Measurements from ENCODE around the gene LSM4. TPM values are rescaled to one million over a fixed set of nuclear protein-coding genes. Genes with fewer than 3 reads are reported as not detected.
A peak's percentile ranks its signal among the peaks of the same experiment; 100 is the strongest.

LSM4 gene
- total RNA-seq, 2 experiments from 2014 or later = 40.2 to 47.4 TPM

DNA sequence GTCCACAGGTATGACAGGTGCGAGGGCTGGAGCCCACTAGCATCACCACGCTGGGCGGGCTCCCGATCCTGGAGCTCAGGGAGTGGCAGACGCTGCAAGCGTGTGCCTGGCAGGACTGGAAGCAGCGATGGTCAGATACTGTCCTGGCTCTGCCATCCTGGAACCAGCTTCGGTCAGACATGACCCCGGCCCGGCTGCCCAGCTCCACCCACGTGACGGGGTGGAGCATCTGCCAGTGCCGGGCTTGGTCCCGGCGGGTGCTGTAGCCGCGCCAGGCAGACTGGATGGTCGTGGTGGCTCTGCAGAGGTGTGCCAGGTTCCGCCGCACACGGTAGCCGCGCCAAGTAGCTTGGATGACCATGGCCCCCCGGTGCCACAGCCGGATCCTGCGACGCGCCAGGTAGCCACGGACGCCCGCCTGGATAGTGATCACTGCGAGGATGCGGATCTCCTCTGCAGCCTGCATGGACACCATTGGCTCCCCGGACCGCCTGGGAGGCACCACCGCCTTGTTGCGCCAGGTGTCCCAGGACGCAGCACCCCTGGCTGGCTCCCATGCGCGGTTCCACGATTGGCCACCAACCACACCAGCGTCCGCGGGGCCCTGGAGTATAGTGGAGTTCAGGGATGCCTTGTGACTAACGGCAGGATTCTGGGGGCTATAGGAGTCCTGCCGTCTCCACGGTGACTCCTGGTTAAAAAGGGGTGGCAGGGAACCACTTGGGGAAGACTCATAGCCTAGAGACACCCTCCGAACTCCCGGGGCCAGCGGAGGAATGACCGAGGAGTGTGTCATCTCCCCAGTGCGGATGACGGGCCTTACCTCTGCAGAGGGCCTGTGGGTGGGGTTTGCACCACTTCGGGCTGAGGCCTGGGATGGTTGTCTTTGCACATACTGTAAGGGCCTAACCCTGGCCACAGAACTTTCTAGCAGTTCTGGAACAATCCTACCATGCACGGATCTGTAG, 65.1 kb downstream of the LSM4 start:
- H3K27ac ChIP-seq (ENCODE audit: low read depth in 1 of 2, low read length in 2 of 2) = no peak overlapping the region
- no peak overlapping the region for H3K4me3 ChIP-seq (ENCODE audit: low read length)
- intact Hi-C loops (cut with DNase I, micrococcal nuclease) = no loop called here
- no peak for TF ChIP-seq CTCF (IDR thresholded peaks at IDR 0.05)
- Mint-ChIP-seq H3K4me1 (ENCODE audit: low read depth) (no peaks in the 10 kb centered on the region), H3K4me3 (no peak overlapping the region), H3K36me3 (ENCODE audit: low read depth) (no peaks in the 10 kb centered on the region), H3K9me3 (no peaks in the 10 kb centered on the region), H3K27me3 (peaks cover 23% of the 10 kb centered on the region), H3K27ac (no peak overlapping the region)
- ChIA-PET CTCF (no interaction called here), POLR2A (interaction anchor here (1.1 kb wide), 1 partner anchor 17 kb away, joined by 3 read pairs; no protein-coding TSS in a partner anchor)
- DNase-seq = peak in 1 of 14 experiments; percentile 46
- peaks cover 0 to 7% of the 10 kb centered on the region in 2 experiments for H3K9me3 ChIP-seq (ENCODE audit: control insufficient read depth in 1 of 2, insufficient read depth in 1 of 2, low read length in 2 of 2)
- no peak for ATAC-seq (ENCODE audit: poor library complexity)
- H3K27me3 ChIP-seq (ENCODE audit: control insufficient read depth in 1 of 2, insufficient read depth in 2 of 2, low read length in 2 of 2) = peaks cover 8 to 12% of the 10 kb centered on the region in 2 experiments
- H3K4me1 ChIP-seq (ENCODE audit: insufficient read depth, low read length) = peaks cover 6% of the 10 kb centered on the region
- no peaks in the 10 kb centered on the region for H3K36me3 ChIP-seq (ENCODE audit: insufficient read depth, low read length)

Small RNA genes within 50 kb of the gene (microRNA-seq; reads per million reads assigned to microRNA genes)
- gene MIR3188 (ENCODE audit: borderline microRNAs expressed, borderline replicate concordance) = 1.0 reads per million

Other genes starting within 250 kb of the LSM4 start
- gene IL12RB1, start 236.1 kb downstream of the LSM4 start, total RNA-seq = 10 to 100 TPM; 20.5 to 22.5 TPM
- 10 to 100 TPM; 16.1 to 16.4 TPM for gene MAST3, start 225.3 kb downstream of the LSM4 start, total RNA-seq
- 1 to 10 TPM; 4.6 to 5.6 TPM for gene PIK3R2, start 169.9 kb downstream of the LSM4 start, total RNA-seq
- gene IFI30, start 149.3 kb downstream of the LSM4 start, total RNA-seq = 10 to 100 TPM; 10.6 to 10.7 TPM
- gene MPV17L2, start 129.9 kb downstream of the LSM4 start, total RNA-seq = 1 to 10 TPM; 2.8 to 3.9 TPM
- 10 to 100 TPM; 28.9 to 31.2 TPM for gene RAB3A, start 119.0 kb downstream of the LSM4 start, total RNA-seq
- gene PDE4C, start 96.6 kb downstream of the LSM4 start, total RNA-seq = not detected
- gene IQCN, start 48.6 kb downstream of the LSM4 start, total RNA-seq = 10 to 100 TPM; 18.1 to 18.7 TPM
- 1,000 to 10,000 TPM; 1,827 to 1,976 TPM for gene JUND, start 41.5 kb downstream of the LSM4 start, total RNA-seq
- gene PGPEP1, start 17.5 kb upstream of the LSM4 start, total RNA-seq = 10 to 100 TPM; 24.4 to 25.9 TPM
- not detected for gene GDF15, start 63.1 kb upstream of the LSM4 start, total RNA-seq
- under 1 TPM; 0.82 to 0.92 TPM for gene LRRC25, start 74.5 kb upstream of the LSM4 start, total RNA-seq
- 10 to 100 TPM; 44.0 to 50.9 TPM for gene SSBP4, start 96.3 kb upstream of the LSM4 start, total RNA-seq
- 10 to 100 TPM; 34.1 to 41.3 TPM for gene ISYNA1, start 115.1 kb upstream of the LSM4 start, total RNA-seq
- gene ELL, start 199.0 kb upstream of the LSM4 start, total RNA-seq = 10 to 100 TPM; 46.2 to 46.8 TPM
- 100 to 1,000 TPM; 147 to 152 TPM for gene FKBP8, start 220.5 kb upstream of the LSM4 start, total RNA-seq
- 10 to 100 TPM; 64.2 to 66.9 TPM for gene KXD1, start 234.8 kb upstream of the LSM4 start, total RNA-seq
- gene UBA52, start 248.8 kb upstream of the LSM4 start, total RNA-seq = 1,000 to 10,000 TPM; 2,255 to 2,378 TPM

Data from CD4-positive, alpha-beta T cell (primary cell).